HG03558 (cell line): ENCODE data around the gene TET2.

Source experiments
- ATAC-seq: cut with Tn5 transposase; IDR thresholded peaks from one replicate; pipeline ENCODE4 v1.9.1; 2021; ENCODE audit warnings: moderate number of reproducible peaks; ENCODE audit not compliant: unreplicated experiment; ENCODE audit errors: extremely low read depth

Gene TET2

GRCh38 chr4:105139646-105140045 lies 7.0 kb upstream of the TET2 start:
- ATAC-seq = no peak

GRCh38 chr4:105140684-105141490 lies 5.8 kb upstream of the TET2 start:
- no peak for ATAC-seq

GRCh38 chr4:105145156-105145902 lies 1.3 kb upstream of the TET2 start:
- ATAC-seq = no peak

GRCh38 chr4:105145903-105146275 lies 787 bp upstream of the TET2 start:
- no peak for ATAC-seq

GRCh38 chr4:105147016-105147552 lies 408 bp downstream of the TET2 start:
- ATAC-seq = no peak

GRCh38 chr4:105147553-105148161 lies 981 bp downstream of the TET2 start:
- no peak for ATAC-seq

- ATAC-seq = no peak
Measured at GRCh38 chr4:105148356-105148755, 1.7 kb downstream of the TET2 start.

- ATAC-seq = no peak
Measured at GRCh38 chr4:105148776-105149175, 2.1 kb downstream of the TET2 start.

GRCh38 chr4:105149771-105150170 lies 3.1 kb downstream of the TET2 start:
- no peak for ATAC-seq

- no peak for ATAC-seq
Measured at GRCh38 chr4:105150503-105150902, 3.8 kb downstream of the TET2 start.

- no peak for ATAC-seq
Measured at GRCh38 chr4:105153749-105154148, 7.1 kb downstream of the TET2 start.

GRCh38 chr4:105154576-105154975 lies 7.9 kb downstream of the TET2 start:
- no peak for ATAC-seq

GRCh38 chr4:105155426-105155825 lies 8.8 kb downstream of the TET2 start:
- ATAC-seq = no peak

GRCh38 chr4:105158837-105159236 lies 12.2 kb downstream of the TET2 start:
- ATAC-seq = no peak

GRCh38 chr4:105162123-105162796 lies 15.6 kb downstream of the TET2 start:
- ATAC-seq = no peak

GRCh38 chr4:105164548-105164947 lies 17.9 kb downstream of the TET2 start:
- ATAC-seq = no peak

GRCh38 chr4:105166066-105166465 lies 19.4 kb downstream of the TET2 start:
- no peak for ATAC-seq

GRCh38 chr4:105170711-105171110 lies 24.0 kb downstream of the TET2 start:
- no peak for ATAC-seq

- no peak for ATAC-seq
Measured at GRCh38 chr4:105171912-105172311, 25.2 kb downstream of the TET2 start.

GRCh38 chr4:105174098-105174497 lies 27.4 kb downstream of the TET2 start:
- no peak for ATAC-seq
